ENCODE results near the gene KITLG. TPM values are rescaled to one million over a fixed set of nuclear protein-coding genes. Genes with fewer than 3 reads are reported as not detected.

KITLG gene
- total RNA-seq, 2 experiments from 2014 or later = not detected

GRCh38 chr12:88579161-88579517, 1.1 kb downstream of the KITLG start:
- no TSS peak for BruUV-seq (replicated peaks)
- Histone ChIP-seq H3K9me2 (ENCODE audit: insufficient read depth, low read length) (no peaks in the 10 kb centered on the region), H3K9me3 (ENCODE audit: low read length) (no peaks in the 10 kb centered on the region), H2AFZ (ENCODE audit: low read length) (no peak overlapping the region), H3K4me3 (ENCODE audit: low read depth, low read length, poor library complexity, severe bottlenecking) (no peak overlapping the region), H3K27ac (ENCODE audit: low read depth, low read length, poor library complexity, severe bottlenecking) (no peak overlapping the region), H4K20me1 (ENCODE audit: insufficient read depth, low read length) (no peaks in the 10 kb centered on the region), H3K36me3 (ENCODE audit: insufficient read depth, low read length) (no peaks in the 10 kb centered on the region), H3K4me2 (ENCODE audit: low read length) (no peak overlapping the region), H3K4me1 (ENCODE audit: insufficient read depth, low read length, poor library complexity, severe bottlenecking) (no peaks in the 10 kb centered on the region), H3K79me2 (ENCODE audit: insufficient read depth, low read depth, low read length) (no peaks in the 10 kb centered on the region)
- TF ChIP-seq, protein P1, sequence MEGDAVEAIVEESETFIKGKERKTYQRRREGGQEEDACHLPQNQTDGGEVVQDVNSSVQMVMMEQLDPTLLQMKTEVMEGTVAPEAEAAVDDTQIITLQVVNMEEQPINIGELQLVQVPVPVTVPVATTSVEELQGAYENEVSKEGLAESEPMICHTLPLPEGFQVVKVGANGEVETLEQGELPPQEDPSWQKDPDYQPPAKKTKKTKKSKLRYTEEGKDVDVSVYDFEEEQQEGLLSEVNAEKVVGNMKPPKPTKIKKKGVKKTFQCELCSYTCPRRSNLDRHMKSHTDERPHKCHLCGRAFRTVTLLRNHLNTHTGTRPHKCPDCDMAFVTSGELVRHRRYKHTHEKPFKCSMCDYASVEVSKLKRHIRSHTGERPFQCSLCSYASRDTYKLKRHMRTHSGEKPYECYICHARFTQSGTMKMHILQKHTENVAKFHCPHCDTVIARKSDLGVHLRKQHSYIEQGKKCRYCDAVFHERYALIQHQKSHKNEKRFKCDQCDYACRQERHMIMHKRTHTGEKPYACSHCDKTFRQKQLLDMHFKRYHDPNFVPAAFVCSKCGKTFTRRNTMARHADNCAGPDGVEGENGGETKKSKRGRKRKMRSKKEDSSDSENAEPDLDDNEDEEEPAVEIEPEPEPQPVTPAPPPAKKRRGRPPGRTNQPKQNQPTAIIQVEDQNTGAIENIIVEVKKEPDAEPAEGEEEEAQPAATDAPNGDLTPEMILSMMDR (conservative IDR thresholded peaks at IDR 0.05; ENCODE audit: low read length) = no peak
- TF ChIP-seq EZH2phosphoT487 (IDR thresholded peaks at IDR 0.05; ENCODE audit: borderline replicate concordance, low read depth, low read length) = no peak
- ChIA-PET CTCF (ENCODE audit: unreplicated experiment) (no interaction called here), POLR2A (no interaction called here)
- no peak for DNase-seq (ENCODE audit: low spot score)
- intact Hi-C loops (cut with micrococcal nuclease; ENCODE audit: unreplicated experiment) = no loop called here

- no peaks in the 10 kb centered on the region for H3K36me3 ChIP-seq (ENCODE audit: insufficient read depth, low read length)
- TF ChIP-seq, protein P1 (conservative IDR thresholded peaks at IDR 0.05; ENCODE audit: low read length) = no peak
- TF ChIP-seq EZH2phosphoT487 (IDR thresholded peaks at IDR 0.05; ENCODE audit: borderline replicate concordance, low read depth, low read length) = no peak
- H3K79me2 ChIP-seq (ENCODE audit: insufficient read depth, low read depth, low read length) = no peaks in the 10 kb centered on the region
- POLR2A ChIA-PET = no interaction called here
- no peak overlapping the region for H3K27ac ChIP-seq (ENCODE audit: low read depth, low read length, poor library complexity, severe bottlenecking)
- BruUV-seq (replicated peaks) = no TSS peak
- intact Hi-C loops (cut with micrococcal nuclease; ENCODE audit: unreplicated experiment) = no loop called here
- CTCF ChIA-PET (ENCODE audit: unreplicated experiment) = no interaction called here
- H4K20me1 ChIP-seq (ENCODE audit: insufficient read depth, low read length) = no peaks in the 10 kb centered on the region
- no peak overlapping the region for H3K4me3 ChIP-seq (ENCODE audit: low read depth, low read length, poor library complexity, severe bottlenecking)
- H3K9me3 ChIP-seq (ENCODE audit: low read length) = no peaks in the 10 kb centered on the region
- H3K9me2 ChIP-seq (ENCODE audit: insufficient read depth, low read length) = no peaks in the 10 kb centered on the region
- no peak for DNase-seq (ENCODE audit: low spot score)
- no peak overlapping the region for H3K4me2 ChIP-seq (ENCODE audit: low read length)
- H2AFZ ChIP-seq (ENCODE audit: low read length) = no peak overlapping the region
- no peaks in the 10 kb centered on the region for H3K4me1 ChIP-seq (ENCODE audit: insufficient read depth, low read length, poor library complexity, severe bottlenecking)
Measured at GRCh38 chr12:88578276-88579160, 1.8 kb downstream of the KITLG start.

DNA sequence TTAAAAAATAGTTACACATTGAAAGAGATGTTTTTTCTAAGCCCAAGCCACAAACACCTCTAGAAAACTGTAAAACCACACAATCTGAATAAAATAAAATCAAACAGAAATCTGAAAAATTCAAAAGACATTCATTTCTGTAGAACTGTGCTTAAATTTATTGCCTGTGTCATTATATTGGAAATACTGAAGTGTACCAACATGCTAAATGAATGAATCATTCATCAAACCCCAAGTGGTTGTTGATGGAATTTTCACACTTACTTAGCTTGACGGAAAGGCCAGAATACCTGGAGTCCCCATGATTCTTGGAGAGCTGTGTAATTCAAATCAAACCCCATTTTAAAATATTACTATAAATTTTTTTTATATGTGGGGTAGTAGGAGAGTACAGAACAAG, 2.7 kb downstream of the KITLG start:
- DNase-seq (ENCODE audit: low spot score) = no peak
- ChIA-PET CTCF (ENCODE audit: unreplicated experiment) (no interaction called here), POLR2A (no interaction called here)
- BruUV-seq (replicated peaks) = no TSS peak
- no peaks in the 10 kb centered on the region for H3K4me1 ChIP-seq (ENCODE audit: insufficient read depth, low read length, poor library complexity, severe bottlenecking)
- no peaks in the 10 kb centered on the region for H4K20me1 ChIP-seq (ENCODE audit: insufficient read depth, low read length)
- H3K9me2 ChIP-seq (ENCODE audit: insufficient read depth, low read length) = no peaks in the 10 kb centered on the region
- H3K4me2 ChIP-seq (ENCODE audit: low read length) = no peak overlapping the region
- H3K9me3 ChIP-seq (ENCODE audit: low read length) = no peaks in the 10 kb centered on the region
- H3K4me3 ChIP-seq (ENCODE audit: low read depth, low read length, poor library complexity, severe bottlenecking) = no peak overlapping the region
- no peak overlapping the region for H3K27ac ChIP-seq (ENCODE audit: low read depth, low read length, poor library complexity, severe bottlenecking)
- intact Hi-C loops (cut with micrococcal nuclease; ENCODE audit: unreplicated experiment) = no loop called here
- no peak overlapping the region for H2AFZ ChIP-seq (ENCODE audit: low read length)
- H3K79me2 ChIP-seq (ENCODE audit: insufficient read depth, low read depth, low read length) = no peaks in the 10 kb centered on the region
- no peaks in the 10 kb centered on the region for H3K36me3 ChIP-seq (ENCODE audit: insufficient read depth, low read length)
- TF ChIP-seq, protein P1 (conservative IDR thresholded peaks at IDR 0.05; ENCODE audit: low read length) = 0 out of 2 replicates have a peak, but pooled peaks have one; percentile 23
- TF ChIP-seq EZH2phosphoT487 (IDR thresholded peaks at IDR 0.05; ENCODE audit: borderline replicate concordance, low read depth, low read length) = no peak

Measured in OCI-LY7 (cell line).